HEK293 (cell line): Measurements from ENCODE around the gene NDUFA8.

Experiments used
- CTCF ChIA-PET: fragments of 350-600 bp; formaldehyde crosslinking; extraction: SDS; loops from one replicate; lab custom pipeline; 2021; ENCODE audit warnings: antibody characterized with exemption; lab: Yijun Ruan, JAX
- POLR2A ChIA-PET: fragments of 300-600 bp; formaldehyde crosslinking; extraction: SDS; loops from one replicate; lab custom pipeline; 2020; ENCODE audit warnings: antibody characterized with exemption, inconsistent platforms; lab: Yijun Ruan, JAX
- H3K27ac ChIP-seq: fragments of 200-500 bp; sonication (Bioruptor generic); 2 replicates; pipeline ENCODE4 v1.5.1; 2014; ENCODE audit warnings: low read depth, low read length, control low read depth, inconsistent platforms; ENCODE audit errors: extremely low read depth
- H3K36me3 ChIP-seq, 2 experiments: fragments of 200-500 bp in 1 of 2; sonication (Bioruptor generic) in 1 of 2; 1 replicate in 1 of 2; 2 replicates in 1 of 2; pipeline ENCODE4 v1.5.1; 2014 to 2017; ENCODE audit warnings: inconsistent platforms in 2 of 2, low read length in 2 of 2; ENCODE audit not compliant: control insufficient read depth in 2 of 2, insufficient read depth in 1 of 2
- H3K4me1 ChIP-seq: fragments of 200-500 bp; sonication (Bioruptor generic); 2 replicates; pipeline ENCODE4 v1.5.1; 2014; ENCODE audit warnings: mild to moderate bottlenecking, low read length, inconsistent platforms; ENCODE audit not compliant: control insufficient read depth, insufficient read depth
- H3K4me3 ChIP-seq: 2 replicates; pipeline ENCODE4 v1.5.1; 2011; ENCODE audit warnings: low read depth, mild to moderate bottlenecking, control low read depth, low read length, moderate library complexity
- H3K9me3 ChIP-seq: fragments of 200-500 bp; sonication (Bioruptor generic); 2 replicates; pipeline ENCODE4 v1.5.1; 2014; ENCODE audit warnings: low read depth, low read length, inconsistent platforms; ENCODE audit not compliant: control insufficient read depth, insufficient read depth
- AEBP2 ChIP-seq: fragments of 450-650 bp; formaldehyde crosslinking; IDR thresholded peaks from 2 replicates; pipeline ENCODE4 v1.5.1; 2016; ENCODE audit warnings: missing biosample characterization, missing genetic modification characterization, borderline replicate concordance
- BCL11B ChIP-seq: fragments of 450-650 bp; formaldehyde crosslinking; IDR thresholded peaks from 2 replicates; pipeline ENCODE4 v1.5.1; 2016; ENCODE audit warnings: low read depth, missing biosample characterization, missing genetic modification characterization
- GFI1B ChIP-seq: fragments of 450-650 bp; formaldehyde crosslinking; IDR thresholded peaks from 2 replicates; pipeline ENCODE4 v1.5.1; 2016; ENCODE audit warnings: missing biosample characterization, missing genetic modification characterization
- GLI2 ChIP-seq: fragments of 450-650 bp; formaldehyde crosslinking; IDR thresholded peaks from 2 replicates; pipeline ENCODE4; 2017; ENCODE audit warnings: missing biosample characterization, missing genetic modification characterization, low read depth, borderline replicate concordance
- HOXA7 ChIP-seq: sonication (generic); formaldehyde crosslinking; IDR thresholded peaks from 2 replicates; pipeline ENCODE4 v1.8.1; 2022; ENCODE audit warnings: missing genetic modification reagents, borderline replicate concordance
- MYNN ChIP-seq: fragments of 450-650 bp; formaldehyde crosslinking; IDR thresholded peaks from 2 replicates; pipeline ENCODE4 v1.5.1; 2016; ENCODE audit warnings: missing biosample characterization, missing genetic modification characterization, borderline replicate concordance
- PATZ1 ChIP-seq: fragments of 450-650 bp; formaldehyde crosslinking; IDR thresholded peaks from 2 replicates; pipeline ENCODE4 v1.5.1; 2016; ENCODE audit warnings: missing biosample characterization, missing genetic modification characterization
- SP3 ChIP-seq: fragments of 450-650 bp; formaldehyde crosslinking; IDR thresholded peaks from 2 replicates; pipeline ENCODE4 v1.5.1; 2016; ENCODE audit warnings: missing biosample characterization, missing genetic modification characterization
- ZBTB17 ChIP-seq: fragments of 450-650 bp; formaldehyde crosslinking; IDR thresholded peaks from 2 replicates; pipeline ENCODE4 v1.5.1; 2016; ENCODE audit warnings: missing biosample characterization, missing genetic modification characterization
- ZFP41 ChIP-seq: fragments of 450-650 bp; formaldehyde crosslinking; IDR thresholded peaks from 2 replicates; pipeline ENCODE4 v1.5.1; 2016; ENCODE audit warnings: missing biosample characterization, missing genetic modification characterization, borderline replicate concordance
- ZFP69B ChIP-seq: fragments of 450-650 bp; formaldehyde crosslinking; IDR thresholded peaks from 2 replicates; pipeline ENCODE4 v1.5.1; 2016; ENCODE audit warnings: missing biosample characterization, missing genetic modification characterization
- ZNF114 ChIP-seq: fragments of 450-650 bp; formaldehyde crosslinking; IDR thresholded peaks from 2 replicates; pipeline ENCODE4 v1.5.0; 2017; ENCODE audit warnings: missing biosample characterization, missing genetic modification characterization
- ZNF214 ChIP-seq: fragments of 450-650 bp; formaldehyde crosslinking; IDR thresholded peaks from 2 replicates; pipeline ENCODE4 v1.5.1; 2017; ENCODE audit warnings: missing biosample characterization, mild to moderate bottlenecking, missing genetic modification characterization, borderline replicate concordance
- ZNF292 ChIP-seq: fragments of 450-650 bp; formaldehyde crosslinking; IDR thresholded peaks from 2 replicates; pipeline ENCODE4 v1.5.1; 2016; ENCODE audit warnings: low read depth, missing biosample characterization, missing genetic modification characterization, borderline replicate concordance
- ZNF416 ChIP-seq: fragments of 450-650 bp; formaldehyde crosslinking; IDR thresholded peaks from 2 replicates; pipeline ENCODE4 v1.5.1; 2016; ENCODE audit warnings: missing biosample characterization, missing genetic modification characterization
- ZNF510 ChIP-seq: fragments of 450-650 bp; formaldehyde crosslinking; IDR thresholded peaks from 2 replicates; pipeline ENCODE4 v1.5.1; 2018; ENCODE audit warnings: mild to moderate bottlenecking, missing genetic modification characterization, missing biosample characterization; ENCODE audit not compliant: insufficient replicate concordance
- ZNF548 ChIP-seq: fragments of 450-650 bp; formaldehyde crosslinking; IDR thresholded peaks from 2 replicates; pipeline ENCODE4 v1.5.1; 2016; ENCODE audit warnings: missing biosample characterization, missing genetic modification characterization
- ZNF555 ChIP-seq: fragments of 450-650 bp; formaldehyde crosslinking; conservative IDR thresholded peaks from 2 replicates; pipeline ENCODE4 v1.5.1; 2017; ENCODE audit warnings: missing biosample characterization, mild to moderate bottlenecking, missing genetic modification characterization, inconsistent platforms
- ZNF585B ChIP-seq: fragments of 450-650 bp; formaldehyde crosslinking; IDR thresholded peaks from 2 replicates; pipeline ENCODE4 v1.5.1; 2016; ENCODE audit warnings: missing biosample characterization, missing genetic modification characterization
- ZNF76 ChIP-seq: fragments of 450-650 bp; formaldehyde crosslinking; IDR thresholded peaks from 2 replicates; pipeline ENCODE4; 2016; ENCODE audit warnings: low read depth, missing biosample characterization, missing genetic modification characterization, borderline replicate concordance
- TF ChIP-seq, protein P1 (sequence below): fragments of 450-650 bp; formaldehyde crosslinking; IDR thresholded peaks from 2 replicates; pipeline ENCODE4 v1.5.1; 2017; ENCODE audit warnings: missing biosample characterization, missing genetic modification characterization

The NDUFA8 gene

DNA sequence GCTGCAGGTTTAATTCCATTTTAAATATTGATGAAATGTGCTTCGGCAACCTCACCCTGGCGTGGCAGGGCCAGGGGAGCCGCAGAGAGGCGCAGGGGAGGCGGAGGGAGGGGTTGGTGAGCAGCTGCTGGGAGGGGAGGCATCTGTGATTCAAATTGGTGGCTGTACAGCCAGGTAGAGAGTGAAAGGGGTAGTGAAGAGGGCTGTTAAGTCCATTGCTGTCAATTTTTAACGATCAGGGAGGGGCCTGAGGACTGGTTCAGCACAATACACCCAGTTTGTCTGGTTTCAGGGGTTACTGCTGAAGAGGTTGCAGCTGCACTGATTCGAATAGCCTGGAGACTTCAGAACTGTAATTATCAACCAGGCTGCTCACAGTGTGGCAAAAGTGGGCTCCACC is 37.8 kb upstream of the NDUFA8 start:
- H3K36me3 ChIP-seq: no peaks in the 10 kb centered on the region
- H3K4me1 ChIP-seq: no peaks in the 10 kb centered on the region
- H3K9me3 ChIP-seq: no peaks in the 10 kb centered on the region
- TF ChIP-seq ZNF585B (tag by site-specific recombination) (no peak), ZNF548 (no peak), ZNF292 (tag by site-specific recombination) (no peak), SP3 (no peak), ZNF555 (tag by site-specific recombination) (no peak), ZBTB17 (tag by site-specific recombination) (no peak), ZNF214 (tag by site-specific recombination) (no peak), HOXA7 (no peak), ZFP69B (no peak), GFI1B (no peak), BCL11B (no peak), ZNF416 (no peak), ZFP41 (tag by site-specific recombination) (no peak)
- TF ChIP-seq, all 188 proteins: peak for 0
- ChIA-PET CTCF (interaction anchor here (1.1 kb wide), 1 partner anchor 98 kb away, joined by 3 read pairs; no protein-coding TSS in a partner anchor), POLR2A (no interaction called here)
- Histone ChIP-seq H3K27ac (no peak overlapping the region), H3K4me3 (no peak overlapping the region)

DNA sequence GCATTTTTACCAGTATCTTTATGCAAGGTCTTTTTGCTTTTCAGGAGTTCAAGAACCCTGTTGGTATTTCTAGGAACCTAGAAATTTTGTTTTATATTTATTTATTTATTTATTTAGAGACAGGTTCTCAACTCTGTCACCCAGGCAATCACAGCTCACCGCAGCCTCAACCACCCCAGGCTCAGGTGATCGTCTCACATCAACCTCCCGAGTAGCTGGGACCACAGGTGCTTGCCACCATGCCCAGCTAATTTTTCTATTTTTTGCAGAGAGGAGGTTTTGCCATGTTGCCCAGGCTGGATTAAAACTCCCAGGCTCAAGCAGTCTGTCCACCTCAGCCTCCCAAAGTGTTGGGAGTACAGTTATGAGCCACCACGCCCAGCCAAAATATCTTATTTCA is 36.3 kb upstream of the NDUFA8 start:
- Histone ChIP-seq H3K9me3 (no peaks in the 10 kb centered on the region), H3K4me1 (no peaks in the 10 kb centered on the region), H3K36me3 (no peaks in the 10 kb centered on the region), H3K27ac (no peak overlapping the region), H3K4me3 (no peak overlapping the region)
- ChIA-PET POLR2A (no interaction called here), CTCF (interaction anchor here (0.5 kb wide), 1 partner anchor 156 kb away, joined by 3 read pairs; no protein-coding TSS in a partner anchor)
- TF ChIP-seq BCL11B (no peak), ZNF510 (tag by site-specific recombination) (no peak), MYNN (tag by site-specific recombination) (no peak), ZNF114 (tag by site-specific recombination) (no peak), ZNF76 (tag by site-specific recombination) (no peak), AEBP2 (tag by site-specific recombination) (no peak), GLI2 (tag by site-specific recombination) (no peak), PATZ1 (tag by site-specific recombination) (no peak)
- TF ChIP-seq, protein P1, sequence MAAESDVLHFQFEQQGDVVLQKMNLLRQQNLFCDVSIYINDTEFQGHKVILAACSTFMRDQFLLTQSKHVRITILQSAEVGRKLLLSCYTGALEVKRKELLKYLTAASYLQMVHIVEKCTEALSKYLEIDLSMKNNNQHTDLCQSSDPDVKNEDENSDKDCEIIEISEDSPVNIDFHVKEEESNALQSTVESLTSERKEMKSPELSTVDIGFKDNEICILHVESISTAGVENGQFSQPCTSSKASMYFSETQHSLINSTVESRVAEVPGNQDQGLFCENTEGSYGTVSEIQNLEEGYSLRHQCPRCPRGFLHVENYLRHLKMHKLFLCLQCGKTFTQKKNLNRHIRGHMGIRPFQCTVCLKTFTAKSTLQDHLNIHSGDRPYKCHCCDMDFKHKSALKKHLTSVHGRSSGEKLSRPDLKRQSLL (tag by site-specific recombination): no peak
